ENCODE results near the gene SPI1.
"Not testable (repeated sequence)": the region's sequence is repeated elsewhere in the genome, so short reads cannot be mapped to it uniquely, and the experiment has no call there.

SPI1 gene

DNA sequence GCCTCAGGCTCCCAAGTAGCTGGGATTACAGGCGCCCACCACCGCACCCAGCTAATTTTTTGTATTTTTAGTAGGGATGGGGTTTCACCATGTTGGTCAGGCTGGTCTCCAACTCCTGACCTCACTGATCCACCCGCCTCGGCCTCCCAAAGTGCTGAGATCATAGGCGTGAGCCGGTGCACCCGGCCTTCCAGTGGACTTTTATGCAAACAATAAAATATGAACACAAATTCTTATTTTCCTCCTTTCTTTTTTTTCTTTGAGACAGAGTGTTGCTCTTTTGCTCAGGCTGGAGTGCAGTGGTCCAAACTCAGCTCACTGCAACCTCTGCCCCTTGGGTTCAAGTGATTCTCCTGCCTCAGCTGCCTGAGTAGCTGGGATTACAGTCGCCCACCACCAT, 61.8 kb downstream of the SPI1 start:
- DNase-seq, result not testable (repeated sequence)

DNA sequence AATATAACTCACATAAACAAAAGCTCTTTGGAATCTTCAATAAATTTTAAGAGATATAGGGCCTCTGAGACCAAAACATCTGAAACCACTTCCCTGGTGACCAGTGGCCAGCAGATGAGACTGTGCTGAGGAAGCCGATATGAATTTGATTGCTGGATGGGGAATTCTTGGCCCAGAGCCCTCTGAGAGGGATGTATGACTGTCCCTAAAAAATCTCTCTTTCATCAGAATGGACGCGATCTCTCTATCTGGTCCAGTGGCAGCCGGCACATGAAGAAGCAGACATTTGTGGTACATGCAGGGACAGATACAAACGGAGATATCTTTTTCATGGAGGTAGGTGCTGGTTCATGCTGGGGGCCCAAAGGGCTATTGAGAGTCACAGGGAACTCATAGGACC, 63.4 kb downstream of the SPI1 start:
- no peak for DNase-seq

DNA sequence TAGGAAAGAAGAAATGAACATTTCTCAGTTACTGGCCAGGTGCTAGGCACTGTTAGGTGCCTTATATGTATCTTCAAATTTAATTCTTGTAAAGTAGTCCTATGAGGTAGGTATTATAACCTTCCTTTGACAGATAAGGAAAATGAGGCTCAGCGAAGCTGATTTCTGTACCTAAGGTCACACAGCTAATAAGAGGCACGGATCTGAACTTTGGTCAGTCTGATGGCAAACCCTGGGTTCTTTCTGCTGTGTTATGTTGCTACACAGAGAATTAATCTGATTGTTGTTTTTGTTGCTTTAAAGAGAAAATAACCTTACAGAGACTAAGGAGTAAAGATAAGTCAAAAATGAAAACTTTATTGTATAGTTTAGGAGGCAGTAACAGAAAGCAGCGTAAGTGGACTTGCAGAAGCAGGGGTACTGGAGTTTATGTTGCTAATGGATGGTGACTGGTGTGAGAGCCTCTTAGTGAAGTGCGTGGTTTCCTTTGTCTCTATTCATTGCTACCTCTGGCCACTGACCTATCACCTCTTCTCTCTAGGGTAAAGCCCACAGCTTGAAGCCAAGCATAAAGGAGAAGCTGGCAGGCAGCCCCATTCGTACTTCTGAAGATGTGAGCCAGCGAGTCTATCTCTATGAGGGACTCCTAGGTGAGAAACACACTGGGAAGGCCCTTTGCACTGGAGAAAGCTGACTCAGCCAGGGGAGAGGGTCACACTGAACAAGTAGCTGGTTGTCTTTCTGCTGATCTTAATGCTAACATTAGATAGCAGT, 70.1 kb downstream of the SPI1 start:
- no peak for DNase-seq

DNA sequence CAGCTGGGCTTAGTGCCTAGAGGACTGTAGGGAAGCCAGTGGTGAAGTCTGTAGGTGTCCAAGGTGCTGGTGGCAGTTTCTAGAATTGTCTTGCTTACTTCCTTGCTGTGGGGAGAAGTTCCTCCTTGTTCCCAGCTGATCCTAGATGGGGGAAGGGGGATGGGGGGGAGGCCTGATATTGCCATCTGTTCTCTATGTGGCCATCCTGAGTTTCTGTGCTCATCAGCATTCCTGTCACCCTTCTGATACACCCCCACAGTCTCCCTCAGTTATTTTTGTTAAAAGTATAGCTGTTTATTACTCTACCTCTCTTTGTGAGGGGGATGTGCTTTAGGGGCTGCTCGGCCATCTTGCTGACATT, 71.9 kb downstream of the SPI1 start:
- DNase-seq, result no peak

DNA sequence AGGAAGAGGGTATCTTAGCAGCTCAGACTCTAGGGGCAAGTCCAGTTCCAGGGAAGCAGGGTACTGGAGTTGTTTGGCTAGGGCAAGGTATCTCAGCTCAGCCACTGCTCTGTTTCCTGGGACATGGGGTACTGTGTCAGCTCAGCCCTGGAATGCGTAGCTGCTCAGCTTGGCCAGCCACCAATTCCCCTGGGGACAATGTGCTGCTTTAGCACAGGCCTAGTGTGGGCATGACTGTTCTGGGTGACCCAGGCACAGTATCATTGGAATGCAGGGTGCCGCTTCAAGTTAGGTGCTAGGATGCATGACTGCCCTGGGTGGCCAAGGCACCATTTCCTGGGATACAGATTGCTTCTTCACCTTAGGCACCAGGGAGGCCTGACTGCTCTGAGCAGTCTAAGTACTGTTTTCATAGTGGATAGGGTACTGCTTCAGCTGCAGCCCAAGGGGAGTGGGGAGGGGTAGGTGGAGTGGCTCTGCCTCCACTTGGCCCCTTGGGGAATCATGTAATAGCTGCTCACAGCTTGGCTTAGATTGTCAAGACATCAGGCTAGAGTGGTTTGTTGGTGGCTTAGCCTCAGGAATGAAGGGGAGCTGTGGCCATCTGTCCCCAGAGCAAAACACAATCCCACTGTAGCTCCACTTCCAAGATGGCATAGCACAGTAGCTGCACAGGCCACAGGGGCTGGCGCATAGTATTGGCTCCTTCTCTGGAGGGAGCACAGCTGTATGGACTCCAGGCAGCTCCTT, 72.4 kb downstream of the SPI1 start:
- no peak for DNase-seq
